ENCODE results near the gene TMEM115. TPM values are rescaled to one million over a fixed set of nuclear protein-coding genes. Genes with fewer than 3 reads are reported as not detected.

Gene TMEM115
- total and polyA plus RNA-seq, 2 donors: 17.3 to 21.9 TPM

Other genes with a start within 250 kb of the TMEM115 start
- 4.4 TPM for gene SEMA3F, start 204.2 kb downstream of the TMEM115 start, total RNA-seq
- gene SEMA3F, start 204.2 kb downstream of the TMEM115 start, polyA plus RNA-seq: 19.7 TPM
- 0.05 TPM for gene GNAT1, start 167.9 kb downstream of the TMEM115 start, total RNA-seq
- gene GNAT1, start 167.9 kb downstream of the TMEM115 start, polyA plus RNA-seq: 0.05 TPM
- gene SLC38A3, start 154.2 kb downstream of the TMEM115 start, total RNA-seq: 0.05 TPM
- 0.18 TPM for gene SLC38A3, start 154.2 kb downstream of the TMEM115 start, polyA plus RNA-seq
- gene GNAI2, start 123.3 kb downstream of the TMEM115 start, total RNA-seq: 177 TPM
- gene GNAI2, start 123.3 kb downstream of the TMEM115 start, polyA plus RNA-seq: 187 TPM
- gene SEMA3B, start 90.4 kb downstream of the TMEM115 start, total RNA-seq: 0.66 TPM
- 4.8 TPM for gene SEMA3B, start 90.4 kb downstream of the TMEM115 start, polyA plus RNA-seq
- gene LSMEM2, start 80.4 kb downstream of the TMEM115 start, total RNA-seq: not detected
- 0.11 TPM for gene LSMEM2, start 80.4 kb downstream of the TMEM115 start, polyA plus RNA-seq
- gene IFRD2, start 67.1 kb downstream of the TMEM115 start, total RNA-seq: 31.0 TPM
- 52.3 TPM for gene IFRD2, start 67.1 kb downstream of the TMEM115 start, polyA plus RNA-seq
- gene HYAL3, start 60.1 kb downstream of the TMEM115 start, total RNA-seq: 2.5 TPM
- 2.5 TPM for gene HYAL3, start 60.1 kb downstream of the TMEM115 start, polyA plus RNA-seq
- 6.4 TPM for gene NAA80, start 60.1 kb downstream of the TMEM115 start, total RNA-seq
- 23.7 TPM for gene NAA80, start 60.1 kb downstream of the TMEM115 start, polyA plus RNA-seq
- gene HYAL1, start 55.9 kb downstream of the TMEM115 start, total RNA-seq: 0.09 TPM
- 1.8 TPM for gene HYAL1, start 55.9 kb downstream of the TMEM115 start, polyA plus RNA-seq
- 15.2 TPM for gene HYAL2, start 36.8 kb downstream of the TMEM115 start, total RNA-seq
- gene HYAL2, start 36.8 kb downstream of the TMEM115 start, polyA plus RNA-seq: 32.7 TPM
- 23.6 TPM for gene TUSC2, start 31.3 kb downstream of the TMEM115 start, total RNA-seq
- 27.5 TPM for gene TUSC2, start 31.3 kb downstream of the TMEM115 start, polyA plus RNA-seq
- 17.6 TPM for gene RASSF1, start 18.7 kb downstream of the TMEM115 start, total RNA-seq
- 40.3 TPM for gene RASSF1, start 18.7 kb downstream of the TMEM115 start, polyA plus RNA-seq
- gene ZMYND10, start 13.8 kb downstream of the TMEM115 start, total RNA-seq: 0.66 TPM
- 5.5 TPM for gene ZMYND10, start 13.8 kb downstream of the TMEM115 start, polyA plus RNA-seq
- 30.9 TPM for gene NPRL2, start 8.7 kb downstream of the TMEM115 start, total RNA-seq
- 24.5 TPM for gene NPRL2, start 8.7 kb downstream of the TMEM115 start, polyA plus RNA-seq
- gene CYB561D2, start 8.7 kb downstream of the TMEM115 start, total RNA-seq: 20.4 TPM
- gene CYB561D2, start 8.7 kb downstream of the TMEM115 start, polyA plus RNA-seq: 28.5 TPM
- 0.57 TPM for gene CACNA2D2, start 144.1 kb upstream of the TMEM115 start, total RNA-seq
- 1.5 TPM for gene CACNA2D2, start 144.1 kb upstream of the TMEM115 start, polyA plus RNA-seq
- 4.5 TPM for gene C3orf18, start 208.2 kb upstream of the TMEM115 start, total RNA-seq
- 4.3 TPM for gene C3orf18, start 208.2 kb upstream of the TMEM115 start, polyA plus RNA-seq
- gene HEMK1, start 210.0 kb upstream of the TMEM115 start, total RNA-seq: 20.7 TPM
- gene HEMK1, start 210.0 kb upstream of the TMEM115 start, polyA plus RNA-seq: 43.4 TPM

Measured in thymus (tissue), 2 donors.